HG03280 (cell line): ENCODE measurements around the gene NEUROD1.
"Not testable (repeated sequence)": the region's sequence is repeated elsewhere in the genome, so short reads cannot be mapped to it uniquely, and the experiment has no call there.

Experiments used
- ATAC-seq: cut with Tn5 transposase; IDR thresholded peaks from one replicate; pipeline ENCODE4 v1.9.1; 2021; ENCODE audit warnings: mild to moderate bottlenecking, moderate library complexity; ENCODE audit not compliant: unreplicated experiment

NEUROD1 gene

DNA sequence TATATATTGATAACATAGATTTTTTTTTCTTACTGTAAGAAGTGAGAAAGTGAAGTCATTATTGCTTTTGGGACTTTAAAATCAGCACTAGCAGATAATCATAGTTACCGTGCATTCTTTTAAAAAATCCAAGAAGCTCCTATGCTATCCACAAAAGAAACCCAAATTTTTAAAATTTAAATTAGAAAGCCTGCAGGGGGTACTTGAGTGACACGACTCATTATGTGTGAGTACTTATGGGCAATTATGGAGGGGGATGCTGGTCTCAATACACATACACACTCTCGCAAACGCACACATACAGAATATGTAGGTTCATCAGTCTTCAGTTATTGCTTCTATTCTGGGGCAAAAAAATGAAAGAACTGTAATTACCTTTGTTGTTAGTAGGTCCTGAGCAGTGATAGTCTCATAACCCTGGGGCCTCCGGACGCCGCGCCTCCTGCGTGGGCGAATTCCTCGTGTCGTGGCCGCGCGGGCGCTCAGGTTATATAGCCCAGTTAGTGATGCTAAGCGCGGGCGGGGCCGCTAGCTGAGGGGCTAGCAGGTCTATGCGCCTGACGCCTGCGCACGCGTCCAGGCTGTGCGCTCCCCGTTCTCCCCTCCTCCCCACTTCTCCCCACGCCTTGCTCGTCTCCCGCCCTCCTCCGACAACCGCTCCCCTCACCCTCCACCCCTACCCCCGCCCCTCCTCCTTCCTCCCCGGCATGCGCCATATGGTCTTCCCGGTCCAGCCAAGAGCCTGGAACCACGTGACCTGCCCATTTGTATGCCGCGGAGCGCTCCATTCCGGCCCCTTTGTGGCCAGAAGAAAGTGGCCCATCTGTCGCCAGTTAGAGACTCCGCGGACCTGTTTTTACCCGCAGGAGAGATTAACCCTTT, at the start of gene NEUROD1:
Gene NEUROD1, minus strand, starts transcription at position 463 of the 882 bp plus-strand sequence. CDS start 1,657 bp downstream, outside the sequence.
- no peak for ATAC-seq

DNA sequence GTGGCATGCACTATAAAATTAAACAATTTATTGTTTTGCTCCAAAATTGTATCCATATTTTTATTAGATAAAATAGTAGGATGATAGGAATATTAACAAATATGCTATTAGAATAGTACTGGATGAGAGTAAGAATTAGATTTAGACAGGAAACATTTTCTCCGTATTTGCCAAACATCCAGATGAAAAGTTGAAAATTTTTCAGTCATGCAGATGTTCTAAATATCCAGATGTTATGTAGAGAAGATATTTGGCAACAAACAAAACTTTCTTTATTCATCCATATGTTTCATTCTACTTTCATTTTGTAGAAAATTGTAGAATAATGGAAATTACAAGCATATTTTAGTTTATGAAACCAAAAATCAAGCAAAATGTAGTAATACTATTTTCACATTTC, 45.2 kb upstream of the NEUROD1 start:
- no peak for ATAC-seq

DNA sequence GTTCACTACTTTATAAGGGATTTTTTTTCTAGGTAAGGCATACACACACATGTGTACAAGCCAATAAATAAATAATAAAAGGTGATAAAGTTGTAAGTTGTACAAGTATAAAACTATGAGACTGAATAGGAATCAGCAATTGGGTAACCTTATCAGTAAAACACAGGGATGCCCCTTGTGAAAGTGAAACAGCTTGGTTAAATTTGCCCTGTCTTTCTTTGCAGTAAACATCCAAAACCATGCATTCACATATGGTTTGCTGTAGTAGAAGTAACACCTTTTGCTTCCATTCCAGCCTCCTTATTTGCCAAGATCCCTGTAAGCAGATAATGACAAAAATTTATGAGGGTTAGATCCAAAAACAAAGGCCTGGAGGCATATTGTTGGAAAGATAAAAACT, 44.3 kb upstream of the NEUROD1 start:
- ATAC-seq = no peak

DNA sequence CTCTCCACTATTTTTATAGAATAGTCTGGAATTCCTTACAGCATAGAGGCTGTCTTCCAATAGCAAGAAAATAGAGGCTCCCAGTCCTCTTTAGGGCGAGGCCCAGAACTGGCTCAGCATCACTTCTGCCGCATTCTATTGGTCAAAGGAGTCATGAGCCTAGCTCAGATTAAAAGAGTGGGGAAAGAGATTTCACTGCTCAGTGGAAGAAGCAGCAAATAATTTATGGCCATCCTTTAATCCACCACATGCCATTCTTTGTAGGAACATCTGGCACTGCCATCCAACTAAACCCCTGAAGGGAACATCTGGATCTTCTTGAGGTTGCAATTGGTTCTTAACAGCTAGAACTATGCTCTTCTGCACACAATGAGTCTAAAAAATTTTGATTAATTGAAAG, 43.4 kb upstream of the NEUROD1 start:
- ATAC-seq = no peak

DNA sequence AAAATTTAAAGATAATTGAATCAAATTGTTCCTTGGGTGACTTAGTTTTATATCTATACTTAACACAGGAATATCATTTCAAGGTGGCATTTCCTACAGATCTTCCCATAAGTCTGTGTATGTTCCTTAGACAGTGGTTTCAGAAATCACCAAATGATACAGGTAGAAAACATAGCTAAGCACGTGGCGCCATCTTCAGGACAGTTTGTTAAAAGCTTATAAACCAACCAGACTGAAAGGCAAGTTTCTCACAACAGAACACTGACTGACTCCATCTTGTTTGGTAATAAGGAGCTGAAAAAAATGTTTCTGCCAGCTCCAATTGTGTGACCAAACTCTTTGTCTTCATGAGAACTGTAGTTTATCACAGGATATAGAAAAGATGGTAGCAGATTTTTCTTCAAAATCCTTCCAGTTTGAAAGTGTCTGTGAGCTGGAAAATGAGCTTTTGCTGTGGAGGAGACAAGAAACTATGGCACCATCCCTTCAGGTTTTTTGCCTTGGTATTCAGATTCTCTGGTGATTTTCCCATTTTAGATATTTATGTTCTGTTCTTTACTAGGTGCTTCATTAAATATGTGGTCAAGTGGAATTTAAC, 34.8 kb upstream of the NEUROD1 start:
- ATAC-seq = peak; percentile 89

DNA sequence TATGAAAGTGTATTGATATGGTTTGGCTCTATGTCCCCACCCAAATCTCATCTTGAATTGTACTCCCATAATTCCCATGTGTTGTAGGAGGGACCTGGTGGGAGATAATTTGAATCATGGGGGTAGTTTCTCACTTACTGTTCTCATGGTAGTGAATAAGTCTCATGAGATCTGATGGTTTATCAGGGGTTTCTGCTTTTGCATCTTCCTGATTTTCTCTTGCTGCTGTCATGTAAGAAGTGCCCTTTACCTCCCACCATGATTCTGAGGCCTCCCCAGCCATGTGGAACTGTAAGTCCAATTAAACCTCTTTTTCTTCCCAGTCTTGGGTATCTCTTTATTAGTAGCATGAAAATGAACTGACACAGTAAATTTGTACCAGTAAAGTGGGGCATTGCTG, 30.7 kb upstream of the NEUROD1 start:
- not testable (repeated sequence) for ATAC-seq

DNA sequence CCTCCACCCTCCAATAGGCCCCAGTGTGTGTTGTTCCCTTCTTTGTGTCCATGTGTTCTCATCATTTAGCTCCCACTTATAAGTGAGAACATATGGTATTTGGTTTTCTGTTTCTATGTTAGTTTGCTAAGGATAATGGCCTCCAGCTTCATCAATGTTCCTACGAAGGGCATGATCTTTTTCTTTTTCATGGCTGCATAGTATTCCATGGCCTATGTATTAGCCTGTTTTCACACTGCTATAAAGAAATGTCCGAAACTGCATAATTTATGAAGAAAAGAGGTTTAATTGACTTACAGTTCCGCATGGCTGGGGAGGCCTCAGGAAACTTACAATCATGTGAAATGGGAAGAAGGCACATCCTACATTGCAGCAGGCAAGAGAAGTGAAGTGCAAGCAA, 22.2 kb upstream of the NEUROD1 start:
- ATAC-seq = not testable (repeated sequence)

DNA sequence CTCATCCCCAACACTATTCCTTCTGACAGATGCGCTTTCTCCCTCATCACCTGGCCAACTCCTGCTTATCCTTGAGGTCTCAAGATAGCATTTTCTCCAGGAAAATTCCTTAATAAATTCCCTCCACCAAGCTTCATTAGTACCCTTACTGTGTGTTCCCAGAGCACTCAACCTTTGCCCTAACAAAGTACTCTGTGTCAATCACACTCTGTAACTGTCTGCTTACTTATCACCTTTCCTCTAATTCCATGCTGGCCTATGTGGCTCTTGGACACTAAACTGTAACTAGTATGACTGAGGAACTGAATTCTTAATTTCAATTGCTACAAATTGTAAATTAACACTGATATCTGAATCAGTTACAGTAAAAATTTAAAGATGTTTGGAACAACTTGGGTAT, 17.9 kb upstream of the NEUROD1 start:
- ATAC-seq = no peak

DNA sequence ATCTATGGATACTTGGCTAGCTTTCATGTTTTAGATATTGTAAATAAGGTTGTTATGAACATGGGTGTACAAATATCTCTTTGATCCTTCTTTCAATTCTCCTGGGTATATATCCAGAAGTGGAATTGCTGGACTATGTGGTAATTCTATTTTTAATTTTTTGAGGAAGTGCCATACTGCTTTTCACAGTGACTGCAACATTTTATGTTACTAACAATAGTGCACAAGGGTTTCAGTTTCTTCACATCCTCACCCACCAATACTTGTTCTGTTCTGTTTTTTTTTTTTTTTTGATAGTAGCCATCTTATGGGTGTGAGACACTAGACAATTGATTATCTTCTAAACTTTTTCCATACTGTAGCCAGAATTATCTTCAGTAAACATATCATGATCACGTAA, 17.3 kb upstream of the NEUROD1 start:
- ATAC-seq = no peak

DNA sequence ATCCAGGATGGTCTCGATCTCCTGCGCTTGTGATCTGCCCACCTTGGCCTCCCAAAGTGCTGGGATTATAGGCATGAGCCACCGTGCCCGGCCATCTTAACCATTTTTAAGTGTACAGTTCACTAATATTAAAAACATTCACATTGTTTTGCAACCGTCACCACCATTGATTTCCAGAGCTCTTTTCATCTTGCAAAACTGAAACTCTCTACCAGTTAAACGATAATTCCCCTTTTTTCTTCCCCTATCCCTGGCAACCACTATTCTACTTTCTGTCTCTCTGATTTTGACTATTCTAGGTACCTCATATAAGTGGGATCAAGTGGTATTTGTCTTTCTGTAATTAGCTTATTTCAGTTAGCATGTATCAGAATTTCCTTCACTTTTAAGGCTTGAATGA, 16.8 kb upstream of the NEUROD1 start:
- ATAC-seq = no peak

DNA sequence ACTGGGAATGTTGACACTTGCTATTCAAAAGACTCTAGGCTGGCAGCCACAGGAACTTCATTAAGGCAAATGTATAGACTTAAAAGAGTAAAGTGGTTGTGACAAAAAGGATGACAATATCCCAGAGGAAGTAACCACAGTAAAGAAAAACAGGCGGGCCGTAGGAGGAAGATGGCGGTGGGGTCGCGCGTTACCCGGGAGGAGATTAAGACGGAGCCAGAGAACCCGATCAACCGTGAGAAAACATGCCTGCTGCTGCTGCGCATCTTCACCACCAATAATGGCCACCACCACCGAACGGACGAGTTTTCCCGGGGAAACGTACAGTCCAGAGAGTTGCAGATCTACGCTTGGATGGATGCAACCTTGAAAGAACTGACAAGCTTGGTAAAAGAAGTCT, 14.0 kb upstream of the NEUROD1 start:
- no peak for ATAC-seq

DNA sequence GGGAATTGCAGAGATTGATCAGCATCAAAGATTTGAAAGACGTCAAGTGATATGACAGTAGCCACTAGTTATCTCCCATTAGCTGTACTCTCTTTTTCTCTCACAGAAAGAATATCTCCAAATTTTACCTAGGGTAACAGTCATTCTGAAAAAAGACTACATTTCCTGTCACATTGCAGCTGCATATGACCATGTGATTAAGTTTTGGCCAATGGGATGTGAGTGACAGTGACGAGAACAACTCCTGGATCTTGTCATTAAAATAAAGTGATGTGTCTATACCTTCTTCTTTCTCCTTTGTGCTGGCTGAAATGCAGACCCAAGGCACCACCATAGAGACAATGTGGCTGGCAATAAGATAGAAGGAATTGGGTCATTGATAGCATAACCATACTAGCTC, 10.5 kb upstream of the NEUROD1 start:
- no peak for ATAC-seq

DNA sequence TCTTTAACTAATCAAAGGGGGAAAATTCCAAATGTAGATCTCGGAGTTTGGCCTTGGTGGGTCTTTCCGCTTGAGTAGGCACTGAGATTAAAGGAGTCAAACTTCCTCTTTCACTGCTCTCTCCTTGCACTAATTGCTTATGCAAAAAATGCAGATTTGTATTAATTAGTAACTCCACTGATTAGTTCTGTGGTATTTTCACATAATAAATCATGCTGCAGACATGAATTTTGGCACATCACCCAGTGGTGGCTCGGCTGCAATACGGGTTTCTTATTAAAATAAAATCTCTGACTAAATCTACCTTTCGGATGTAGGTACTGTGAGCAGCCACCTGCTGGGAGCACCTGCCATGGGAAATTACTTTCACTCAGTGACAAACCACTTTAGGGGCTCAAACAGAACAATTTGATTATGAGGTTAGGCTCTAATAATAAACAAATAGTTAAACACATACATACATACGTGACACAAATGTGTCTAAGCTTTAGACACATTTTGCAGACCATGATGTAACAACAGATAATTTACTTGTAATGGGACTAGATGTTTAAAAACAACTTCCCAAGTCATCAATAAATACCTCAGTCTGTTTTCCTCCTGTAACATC, 6.4 kb upstream of the NEUROD1 start:
- ATAC-seq = no peak

DNA sequence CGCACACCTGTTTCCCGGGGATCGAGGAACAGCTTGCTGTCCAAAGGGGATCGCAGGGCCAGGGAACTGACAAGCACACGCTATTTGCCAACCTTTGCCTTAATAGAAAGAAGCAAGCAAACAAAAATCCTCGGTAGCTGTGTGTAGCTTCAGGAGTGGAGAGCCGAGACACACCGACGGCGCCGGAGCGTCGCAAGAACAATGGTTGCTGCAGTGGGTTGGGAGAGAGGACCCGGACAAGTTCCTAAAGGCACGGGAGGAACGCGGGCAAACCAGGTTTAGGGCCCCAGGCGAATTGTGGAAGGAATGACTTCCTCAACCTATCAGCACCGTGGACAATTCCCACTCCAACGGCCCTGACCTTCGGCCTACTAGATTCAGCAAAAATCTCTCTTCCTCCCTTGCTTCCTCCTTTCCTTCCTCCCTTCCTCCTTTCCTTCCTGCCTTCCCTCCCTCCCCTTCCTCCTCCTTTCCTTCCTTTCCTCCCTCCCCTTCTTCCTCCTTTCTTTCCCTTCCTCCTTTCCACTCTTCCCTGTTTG, 4.9 kb upstream of the NEUROD1 start:
- ATAC-seq = no peak

DNA sequence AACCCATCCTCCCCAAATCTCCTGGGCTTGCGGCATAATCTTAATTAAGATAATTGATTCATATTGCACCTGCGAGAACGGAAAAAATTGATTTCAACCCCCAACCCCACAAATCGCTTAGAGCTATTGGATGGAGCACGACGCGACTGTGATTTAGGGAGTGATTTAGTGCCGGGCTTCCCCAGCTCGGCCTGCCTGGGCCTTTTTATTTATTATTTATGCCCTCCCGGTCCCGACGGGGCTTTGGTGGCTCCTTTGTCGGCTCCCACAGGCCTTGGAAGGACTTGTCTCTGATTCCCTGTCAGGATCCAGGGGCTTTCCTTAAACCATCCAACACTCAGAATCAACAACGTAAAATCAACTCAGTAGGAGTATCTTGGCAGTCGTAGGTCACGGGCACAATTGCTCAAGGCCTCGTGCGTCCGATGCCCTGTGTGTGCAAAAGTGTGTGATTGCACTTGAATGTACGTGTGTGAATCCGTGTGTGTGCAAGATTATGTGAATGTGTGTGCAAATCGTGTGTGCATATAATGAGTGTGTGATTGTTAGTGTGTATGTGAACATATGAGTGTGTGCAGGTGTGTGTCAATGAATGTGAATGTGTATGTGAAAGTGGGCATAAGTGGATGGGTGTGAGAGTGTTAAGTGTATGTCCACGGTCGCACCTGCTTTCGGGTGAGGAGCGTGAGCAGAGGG, 4.3 kb upstream of the NEUROD1 start:
- no peak for ATAC-seq

DNA sequence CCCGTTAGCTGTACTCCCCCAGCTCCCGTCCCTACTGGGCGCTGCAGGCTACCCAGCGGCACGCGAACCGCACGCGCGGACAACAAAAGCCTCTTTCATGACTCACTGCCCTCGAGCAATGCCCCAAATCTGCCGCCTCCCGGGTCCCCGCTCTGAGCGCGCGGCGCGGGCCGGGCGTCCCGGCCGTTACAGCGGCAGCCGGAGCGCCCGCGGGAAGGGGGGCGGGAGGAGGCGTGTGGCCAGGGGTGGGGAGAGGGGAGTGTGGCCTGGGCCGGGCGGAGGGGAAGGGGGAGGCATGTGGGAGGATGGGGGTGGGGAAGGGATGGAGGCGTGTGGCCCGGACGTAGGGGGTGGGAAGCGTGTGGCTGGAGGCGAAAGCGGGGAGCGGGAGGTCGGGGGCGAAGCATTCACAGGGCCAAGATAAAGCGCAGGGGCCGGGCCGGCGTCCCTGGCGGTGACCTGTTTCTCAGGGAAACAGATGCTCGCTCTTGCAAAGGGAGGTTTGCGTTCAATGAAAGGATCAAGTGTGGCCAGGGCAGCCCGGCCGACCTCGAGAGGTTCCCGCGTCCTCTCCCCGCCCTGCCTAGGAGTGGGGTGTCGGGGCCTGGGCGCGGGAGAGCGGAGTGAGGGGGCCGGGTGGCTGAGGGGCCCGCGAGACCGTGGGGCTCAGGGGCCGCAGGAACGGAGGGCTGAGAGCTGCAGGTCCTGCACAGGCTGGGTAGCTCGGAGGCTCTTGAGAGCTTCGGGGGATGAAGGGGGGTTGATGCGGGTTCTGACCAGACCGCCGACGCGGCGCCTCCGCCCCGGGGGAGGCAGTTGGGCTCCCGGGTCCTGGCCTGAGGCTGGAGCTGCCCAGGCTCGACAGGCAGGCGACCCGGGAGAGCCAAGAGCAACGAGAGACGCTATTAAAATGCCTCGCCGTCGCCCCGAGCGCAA, 3.5 kb upstream of the NEUROD1 start:
- no peak for ATAC-seq

DNA sequence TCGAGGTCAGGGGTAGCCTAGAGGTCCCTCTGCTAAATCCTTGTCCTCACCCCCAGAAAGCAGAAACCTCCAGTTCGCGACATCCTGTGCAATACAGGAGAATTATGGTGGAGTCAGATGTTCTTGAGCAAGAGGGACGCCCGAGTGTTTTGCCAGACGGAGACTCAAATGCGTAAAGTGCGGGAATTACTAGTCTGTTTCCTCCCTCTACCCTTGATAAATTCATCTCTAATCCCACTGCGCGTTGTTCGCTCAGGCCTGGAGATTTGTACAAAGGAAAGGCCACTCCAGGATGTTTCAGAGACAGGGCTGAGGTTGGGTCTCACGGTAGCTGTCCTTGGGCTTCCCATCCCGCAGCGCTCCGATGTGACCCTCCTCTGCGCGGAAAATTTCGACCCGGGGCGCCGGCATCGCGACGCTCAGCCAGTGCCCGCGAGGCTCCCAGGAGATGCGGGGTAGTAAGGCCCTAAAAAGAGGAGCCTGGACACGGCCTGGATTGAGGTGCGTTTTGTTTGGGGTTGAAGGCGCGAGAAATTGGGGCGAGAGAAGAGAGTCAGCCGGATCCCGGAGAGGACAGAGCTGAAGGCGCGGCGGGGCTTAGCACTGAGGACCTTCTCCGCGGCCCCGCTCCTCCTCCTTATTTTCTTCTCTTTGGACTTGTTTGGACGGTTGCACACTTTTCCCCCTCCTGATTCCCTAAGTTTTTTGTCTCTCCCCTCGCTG, 2.6 kb upstream of the NEUROD1 start:
- ATAC-seq = no peak

DNA sequence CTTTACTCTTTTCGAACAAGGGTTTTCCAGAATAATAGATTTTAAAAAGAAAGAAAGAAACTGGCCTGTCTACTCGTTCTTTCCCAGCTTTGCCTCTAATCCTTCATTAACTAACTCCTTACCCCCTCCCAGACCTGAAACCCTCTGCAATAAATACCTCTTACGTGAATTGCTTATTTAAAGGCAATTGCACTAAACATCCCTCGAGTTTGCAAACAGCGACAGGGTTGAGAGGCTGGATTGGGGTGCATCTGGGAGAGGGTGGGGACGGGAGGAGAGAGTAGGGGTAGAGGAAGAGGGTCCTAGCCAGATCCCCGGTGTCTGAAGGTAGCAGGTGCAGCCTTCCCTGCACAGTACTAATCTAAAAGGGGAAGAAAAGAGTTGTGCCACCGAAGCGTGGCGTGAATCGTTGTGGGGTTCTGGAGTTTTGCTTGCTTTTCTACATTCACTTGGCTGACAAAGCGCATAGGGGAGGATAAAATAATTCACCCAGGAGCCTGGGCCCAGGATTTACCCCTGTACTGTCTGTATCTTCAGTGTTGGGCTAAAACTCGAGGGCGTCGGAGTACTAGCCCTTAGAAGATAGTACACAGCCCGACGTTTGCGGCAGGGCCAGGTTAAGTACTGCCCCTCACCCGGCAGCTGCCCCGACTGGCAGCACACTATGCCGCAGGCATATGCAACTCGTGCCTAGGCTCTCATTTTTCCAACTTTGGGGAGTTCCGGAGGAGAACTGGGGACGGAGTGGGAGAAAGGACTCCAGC, 1.9 kb upstream of the NEUROD1 start:
- no peak for ATAC-seq
